Measurements from ENCODE around the gene AP5S1.

Gene AP5S1

DNA sequence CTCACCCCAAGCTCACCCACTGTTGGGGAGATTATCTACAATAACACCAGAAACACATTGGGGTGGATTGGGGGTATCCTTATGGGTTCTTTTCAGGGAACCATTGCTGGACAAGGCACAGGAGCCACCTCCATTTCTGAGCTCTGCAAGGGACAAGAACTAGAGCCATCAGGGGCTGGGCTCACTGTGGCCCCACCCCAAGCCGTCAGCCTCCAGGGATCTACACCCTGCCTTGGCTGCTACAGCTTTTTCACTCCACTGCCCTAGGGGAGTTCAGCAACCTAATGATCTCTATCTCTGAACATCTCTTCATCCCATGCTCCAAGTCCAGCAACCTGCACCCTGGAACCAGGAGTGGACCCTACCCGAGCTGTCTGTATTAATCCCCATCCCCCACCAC is 47.5 kb downstream of the AP5S1 start:
- peaks cover 8% of the 10 kb centered on the region for H3K36me3 Mint-ChIP-seq
- H3K9me3 Mint-ChIP-seq, result no peaks in the 10 kb centered on the region
- H3K4me1 Mint-ChIP-seq, result peaks cover 4% of the 10 kb centered on the region
- H3K27me3 Mint-ChIP-seq, result no peaks in the 10 kb centered on the region
- no peak overlapping the region for H3K4me3 Mint-ChIP-seq
- H3K27ac Mint-ChIP-seq, result no peak overlapping the region

GRCh38 chr20:3869839-3870634 is 49.7 kb downstream of the AP5S1 start:
- Mint-ChIP-seq H3K4me1 (peaks cover 15% of the 10 kb centered on the region), H3K4me3 (no peak overlapping the region), H3K36me3 (peaks cover 8% of the 10 kb centered on the region), H3K27me3 (no peaks in the 10 kb centered on the region), H3K27ac (no peak overlapping the region), H3K9me3 (no peaks in the 10 kb centered on the region)

DNA sequence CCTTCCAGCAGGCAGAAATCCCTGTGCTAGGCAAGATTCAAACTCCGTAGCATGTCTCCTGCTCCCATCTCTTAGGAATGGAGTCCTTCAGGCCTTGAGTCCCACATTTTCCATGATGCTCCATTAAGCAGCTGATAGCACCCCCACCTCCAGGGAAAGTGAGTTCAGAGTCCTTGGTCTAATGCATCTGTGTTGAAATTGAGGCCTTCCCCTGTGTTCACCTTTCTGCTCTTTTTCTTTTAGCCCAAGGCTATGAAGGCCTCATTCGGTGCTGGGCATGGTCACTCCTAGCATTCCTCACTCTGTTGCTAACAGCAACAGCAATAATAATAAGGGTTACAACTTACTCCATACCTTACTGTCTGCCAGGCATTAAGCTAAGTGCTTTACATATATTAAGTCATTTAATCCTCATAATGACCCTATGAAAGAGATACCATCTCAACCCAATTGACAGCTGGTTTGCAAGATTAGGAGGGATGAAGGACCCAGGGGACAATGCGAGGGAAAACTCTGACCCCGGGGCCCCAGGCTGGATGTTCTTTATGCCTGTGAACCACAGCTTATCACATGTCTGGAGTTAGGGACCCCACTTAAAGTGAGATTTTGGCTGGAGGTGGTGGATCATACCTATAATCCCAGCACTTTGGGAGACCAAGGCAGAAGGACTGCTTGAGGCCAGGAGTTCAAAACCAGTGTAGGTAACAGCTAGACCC is 51.4 kb downstream of the AP5S1 start:
- peaks cover 23% of the 10 kb centered on the region for H3K4me1 Mint-ChIP-seq
- no peak overlapping the region for H3K27ac Mint-ChIP-seq
- no peaks in the 10 kb centered on the region for H3K9me3 Mint-ChIP-seq
- H3K27me3 Mint-ChIP-seq, result no peaks in the 10 kb centered on the region
- no peak overlapping the region for H3K4me3 Mint-ChIP-seq
- H3K36me3 Mint-ChIP-seq, result peaks cover 8% of the 10 kb centered on the region

- Mint-ChIP-seq H3K9me3 (no peaks in the 10 kb centered on the region), H3K4me3 (no peak overlapping the region), H3K36me3 (peaks cover 8% of the 10 kb centered on the region), H3K27me3 (no peaks in the 10 kb centered on the region), H3K4me1 (peaks cover 23% of the 10 kb centered on the region), H3K27ac (no peak overlapping the region)
These were observed 53.2 kb downstream of the AP5S1 start for GRCh38 chr20:3873507-3873906.

- Mint-ChIP-seq H3K4me3 (no peak overlapping the region), H3K4me1 (peaks cover 23% of the 10 kb centered on the region), H3K9me3 (no peaks in the 10 kb centered on the region), H3K27ac (no peak overlapping the region), H3K36me3 (peaks cover 8% of the 10 kb centered on the region), H3K27me3 (no peaks in the 10 kb centered on the region)
These were observed 54.0 kb downstream of the AP5S1 start for GRCh38 chr20:3874194-3874844.

DNA sequence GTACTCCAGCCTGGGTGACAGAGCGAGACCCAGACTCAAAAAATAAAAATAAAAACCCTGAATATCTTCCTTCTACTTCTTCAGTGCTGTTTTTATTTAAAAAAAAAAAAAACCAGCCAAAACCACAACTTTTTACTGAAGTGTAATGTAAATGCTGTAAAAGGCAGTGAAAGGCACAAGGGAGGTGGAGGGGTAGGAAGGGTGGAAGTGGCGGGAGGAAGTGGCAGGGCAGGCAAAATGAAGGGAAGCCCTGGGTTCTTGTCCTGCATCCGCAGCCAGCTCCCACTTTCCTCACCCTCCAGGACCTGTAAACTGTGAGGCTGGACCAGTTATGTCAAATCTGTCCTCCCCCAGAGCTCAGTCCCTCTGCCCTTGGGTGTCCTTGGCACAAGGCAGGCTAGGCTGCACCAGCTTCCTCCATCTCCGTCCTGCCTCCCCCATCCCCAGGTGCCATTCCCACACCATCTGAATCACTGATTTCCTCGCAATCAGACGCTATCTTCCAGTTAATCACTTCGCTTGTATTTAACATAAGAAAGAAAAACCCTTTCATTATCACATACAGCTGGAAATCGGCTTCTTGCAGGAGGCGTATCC is 55.1 kb downstream of the AP5S1 start:
- Mint-ChIP-seq H3K4me3 (no peak overlapping the region), H3K9me3 (no peaks in the 10 kb centered on the region), H3K27me3 (no peaks in the 10 kb centered on the region), H3K27ac (no peak overlapping the region), H3K4me1 (peaks cover 23% of the 10 kb centered on the region), H3K36me3 (peaks cover 8% of the 10 kb centered on the region)

GRCh38 chr20:3876000-3876399 is 55.7 kb downstream of the AP5S1 start:
- Mint-ChIP-seq H3K36me3 (peaks cover 8% of the 10 kb centered on the region), H3K27ac (no peak overlapping the region), H3K9me3 (no peaks in the 10 kb centered on the region), H3K4me3 (no peak overlapping the region), H3K27me3 (no peaks in the 10 kb centered on the region), H3K4me1 (peaks cover 23% of the 10 kb centered on the region)

GRCh38 chr20:3876676-3877075 is 56.3 kb downstream of the AP5S1 start:
- no peak overlapping the region for H3K27ac Mint-ChIP-seq

More at GRCh38 chr20:3876676-3877075, 56.3 kb downstream of the AP5S1 start:
- Mint-ChIP-seq H3K27me3 (no peaks in the 10 kb centered on the region), H3K4me3 (no peak overlapping the region), H3K4me1 (peaks cover 23% of the 10 kb centered on the region), H3K9me3 (no peaks in the 10 kb centered on the region), H3K36me3 (peaks cover 8% of the 10 kb centered on the region)
